ENCODE data around the gene S1PR4. TPM values are rescaled to one million over a fixed set of nuclear protein-coding genes. Genes with fewer than 3 reads are reported as not detected.
A peak's percentile ranks its signal among the peaks of the same experiment; 100 is the strongest.

The S1PR4 gene
- total and polyA plus RNA-seq, 2 of the 8 experiments (the other 6 are each of a cell fraction or from before 2014, with no cell fraction given) = not detected

- peaks cover 0 to 16% (median 10%) of the 10 kb centered on the region in 4 experiments; a peak in 6 of 7 replicates for H3K4me1 ChIP-seq (replicated peaks in 1 of 4; ENCODE audit: control insufficient read depth in 3 of 4, insufficient read depth in 4 of 4, low read length in 3 of 4)
- H2BK15ac ChIP-seq (ENCODE audit: low read length) = no peak overlapping the region
- DNase-seq (ENCODE audit: low read depth in 1 of 2, low spot score in 2 of 2) = no peak
- H3K56ac ChIP-seq (replicated peaks; ENCODE audit: insufficient read length, low read depth, low read length) = no peak overlapping the region
- H3K27ac ChIP-seq (ENCODE audit: low read depth, low read length) = 0 out of 2 replicates have a peak overlapping the region, but pooled peaks have one; percentile 29
- H3K36me3 ChIP-seq (ENCODE audit: control insufficient read depth in 2 of 4, insufficient read depth in 4 of 4, low read length in 3 of 4) = no peaks in the 10 kb centered on the region; a peak in 1 of 8 replicates
- ChIA-PET CTCF (ENCODE audit: partially characterized antibody) (interaction anchor here (0.8 to 1.7 kb wide), 3 partner anchors 22 to 1240 kb away, joined by 3 to 5 read pairs (median 5); no protein-coding TSS in a partner anchor), POLR2A (ENCODE audit: partially characterized antibody) (interaction anchor here (1.4 to 1.6 kb wide), 2 partner anchors 24 to 57 kb away, joined by 3 to 7 read pairs; no protein-coding TSS in a partner anchor)
- H2AFZ ChIP-seq (ENCODE audit: low read length) = no peak overlapping the region
- H3K4me3 ChIP-seq (ENCODE audit: extremely low read depth in 1 of 4, insufficient read depth in 2 of 4, low read depth in 3 of 4, low read length in 4 of 4) = peak overlapping the region; percentile 71 to 94 (median 78)
- no peak overlapping the region for H2BK120ac ChIP-seq (replicated peaks; ENCODE audit: low read depth, low read length)
- H3K4me2 ChIP-seq (ENCODE audit: insufficient read depth in 1 of 2, low read depth in 2 of 2, low read length in 2 of 2) = peak overlapping the region; percentile 67 to 97
- H3K23ac ChIP-seq (ENCODE audit: insufficient read length) = no peak overlapping the region
- H3K79me1 ChIP-seq (ENCODE audit: low read depth, low read length) = peaks cover 34% of the 10 kb centered on the region
- H3K79me2 ChIP-seq (ENCODE audit: control insufficient read depth in 1 of 2, insufficient read depth in 2 of 2, low read length in 2 of 2) = peaks cover 13 to 54% of the 10 kb centered on the region in 2 experiments
- H2BK20ac ChIP-seq (ENCODE audit: low read length) = no peak overlapping the region
- no peak overlapping the region for H3K4ac ChIP-seq (replicated peaks; ENCODE audit: insufficient read length, low read depth, low read length)
- peak overlapping the region; percentile 85; the same call in 1 of the 2 replicates for H2BK5ac ChIP-seq (ENCODE audit: low read depth, low read length)
- H3K9me3 ChIP-seq (ENCODE audit: insufficient read depth in 2 of 2, low read depth in 1 of 2, low read length in 1 of 2) = no peaks in the 10 kb centered on the region
- H4K20me1 ChIP-seq (replicated peaks in 1 of 2; ENCODE audit: control insufficient read depth in 1 of 2, insufficient read depth in 2 of 2, low read length in 2 of 2) = peaks cover 28 to 36% of the 10 kb centered on the region in 2 experiments
- H2AK5ac ChIP-seq (ENCODE audit: low read depth, low read length) = no peak overlapping the region
- H4K8ac ChIP-seq (ENCODE audit: extremely low read depth, insufficient read depth, low read length) = peak overlapping the region; percentile 63
- no peak overlapping the region for H3K18ac ChIP-seq (ENCODE audit: extremely low read depth, low read length)
- H3K9ac ChIP-seq (replicated peaks in 1 of 4; ENCODE audit: extremely low read depth in 1 of 4, low read depth in 3 of 4, low read length in 3 of 4) = peak overlapping the region; percentile 52 to 89 (median 79)
- no peak overlapping the region for H2BK12ac ChIP-seq (ENCODE audit: low read depth, low read length)
- no peak overlapping the region for H3K14ac ChIP-seq (ENCODE audit: insufficient read length)
- H3K23me2 ChIP-seq (ENCODE audit: low read depth, low read length) = peaks cover 8% of the 10 kb centered on the region; the same call in 1 of the 2 replicates
- H3K27me3 ChIP-seq (replicated peaks in 1 of 4; ENCODE audit: control insufficient read depth in 3 of 4, extremely low read depth in 1 of 4, insufficient read depth in 3 of 4, low read length in 3 of 4) = no peaks in the 10 kb centered on the region
- no peak for FAIRE-seq
- WGBS, 2 experiments (ENCODE audit: extremely low coverage in 1 of 2, insufficient coverage in 1 of 2, insufficient read length in 1 of 2, insufficient replicate concordance in 2 of 2, low coverage in 1 of 2, low lambda C conversion rate in 2 of 2, missing lambda C conversion rate in 1 of 2) = 1% methylated on average over 21 of the region's 38 CpGs; no CpG with 5 or more reads in 1 of the 2 experiments
- H4K5ac ChIP-seq (ENCODE audit: insufficient read length, low read depth, low read length) = no peak overlapping the region
- peak overlapping the region; percentile 85 for H4K91ac ChIP-seq (replicated peaks; ENCODE audit: insufficient read length, low read length)
- TF ChIP-seq KDM4A (IDR thresholded peaks at IDR 0.05; ENCODE audit: low read depth, low read length, severe bottlenecking) (peak; percentile 38), CTCF (IDR thresholded peaks at IDR 0.05; ENCODE audit: control extremely low read depth in 1 of 3, insufficient read depth in 1 of 3, low read depth in 1 of 3, low read length in 3 of 3) (no peak)
Observed at GRCh38 chr19:3186160-3186688, 7.7 kb downstream of the S1PR4 start.
